ENCODE data around the gene CHRFAM7A.
"Not testable (repeated sequence)": the region's sequence is repeated elsewhere in the genome, so short reads cannot be mapped to it uniquely, and the experiment has no call there.

- TF ChIP-seq CTCF (conservative IDR thresholded peaks at IDR 0.05; ENCODE audit: low read depth, low read length); EZH2 (IDR thresholded peaks at IDR 0.05; ENCODE audit: borderline replicate concordance, low read depth, low read length, poor library complexity, severe bottlenecking): not testable (repeated sequence)
Observed at GRCh38 chr15:30398988-30399387, 5.6 kb upstream of the CHRFAM7A start.

All from A673 (cell line).